H1 (cell line): ENCODE measurements around the gene GPR31. TPM values are rescaled to one million over a fixed set of nuclear protein-coding genes. Genes with fewer than 3 reads are reported as not detected.
"Not testable (repeated sequence)": the region's sequence is repeated elsewhere in the genome, so short reads cannot be mapped to it uniquely, and the experiment has no call there.

Experiments used
- CTCF ChIA-PET: fragments of 300-600 bp; sonication (Branson Sonifier 250); formaldehyde crosslinking; loops from one replicate; lab custom pipeline; 2021; ENCODE audit not compliant: partially characterized antibody; lab: Charles Lee
- POLR2A ChIA-PET: fragments of 300-600 bp; sonication (Branson Sonifier 250); formaldehyde crosslinking; loops from one replicate; lab custom pipeline; 2021; ENCODE audit warnings: inconsistent platforms; ENCODE audit not compliant: partially characterized antibody; lab: Charles Lee
- DNase-seq, 2 experiments: peaks; one replicate each; pipeline versions ENCODE4 v3.0.0 to v3.0.0-alpha.2; 2010 to 2022; ENCODE audit warnings: low spot score in 2 of 2, low read depth in 1 of 2, mixed read lengths in 1 of 2
- FAIRE-seq: peaks from 2 replicates; lab custom pipeline; 2011; peaks lifted over from hg19 to GRCh38; lab: Jason Lieb, UNC
- H2AFZ ChIP-seq: 2 replicates; pipeline ENCODE4 v1.8.1; 2012; ENCODE audit warnings: low read length, inconsistent platforms
- H2AK5ac ChIP-seq: 2 replicates; pipeline ENCODE4 v1.6.1; 2013; ENCODE audit warnings: low read depth, low read length
- H2BK120ac ChIP-seq: replicated peaks from 2 replicates; pipeline ENCODE3; 2013; ENCODE audit warnings: low read depth, low read length, inconsistent platforms
- H2BK12ac ChIP-seq: 2 replicates; pipeline ENCODE4 v1.6.1; 2013; ENCODE audit warnings: low read depth, low read length
- H2BK15ac ChIP-seq: 2 replicates; pipeline ENCODE4 v1.6.1; 2013; ENCODE audit warnings: low read length
- H2BK20ac ChIP-seq: 2 replicates; pipeline ENCODE4 v1.6.1; 2013; ENCODE audit warnings: low read length
- H2BK5ac ChIP-seq: 2 replicates; pipeline ENCODE4 v1.6.1; 2013; ENCODE audit warnings: low read depth, low read length
- H3K14ac ChIP-seq: 2 replicates; pipeline ENCODE4 v1.6.1; 2013; ENCODE audit warnings: inconsistent platforms; ENCODE audit not compliant: insufficient read length
- H3K18ac ChIP-seq: 2 replicates; pipeline ENCODE4 v1.6.1; 2013; ENCODE audit warnings: low read length; ENCODE audit errors: extremely low read depth
- H3K23ac ChIP-seq: 2 replicates; pipeline ENCODE4 v1.6.1; 2013; ENCODE audit warnings: inconsistent platforms; ENCODE audit not compliant: insufficient read length
- H3K23me2 ChIP-seq: 2 replicates; pipeline ENCODE4 v1.6.1; 2013; ENCODE audit warnings: low read depth, low read length
- H3K27ac ChIP-seq: 2 replicates; pipeline ENCODE4 v1.6.1; 2011; ENCODE audit warnings: low read depth, low read length, inconsistent platforms
- H3K27me3 ChIP-seq, 4 experiments: replicated peaks in 1 of 4; 1 replicate in 1 of 4; 2 replicates in 3 of 4; pipeline versions ENCODE4 v1.6.1 to v1.8.1; 2011 to 2013; ENCODE audit warnings: low read length in 3 of 4, mild to moderate bottlenecking in 3 of 4, inconsistent platforms in 2 of 4, mixed read lengths in 2 of 4, moderate library complexity in 1 of 4; ENCODE audit not compliant: control insufficient read depth in 3 of 4, insufficient read depth in 3 of 4; ENCODE audit errors: extremely low read depth in 1 of 4
- H3K36me3 ChIP-seq, 4 experiments: 2 replicates each; pipeline versions ENCODE4 v1.6.1 to v1.8.1; 2011 to 2013; ENCODE audit warnings: mild to moderate bottlenecking in 4 of 4, low read length in 3 of 4, moderate library complexity in 2 of 4, control low read depth in 1 of 4, inconsistent platforms in 1 of 4; ENCODE audit not compliant: insufficient read depth in 4 of 4, control insufficient read depth in 2 of 4
- H3K4ac ChIP-seq: replicated peaks from 2 replicates; pipeline ENCODE3; 2013; ENCODE audit warnings: low read length, low read depth, mixed read lengths, inconsistent platforms; ENCODE audit not compliant: insufficient read length
- H3K4me1 ChIP-seq, 4 experiments: replicated peaks in 1 of 4; 1 replicate in 1 of 4; 2 replicates in 3 of 4; pipeline versions ENCODE4 v1.6.1 to v1.8.1; 2011 to 2013; ENCODE audit warnings: low read length in 3 of 4, inconsistent platforms in 2 of 4, mixed read lengths in 1 of 4; ENCODE audit not compliant: insufficient read depth in 4 of 4, control insufficient read depth in 3 of 4
- H3K4me2 ChIP-seq, 2 experiments: 2 replicates each; pipeline versions ENCODE4 v1.6.1 to v1.8.1; 2011 to 2013; ENCODE audit warnings: low read depth in 2 of 2, low read length in 2 of 2, control low read depth in 1 of 2, inconsistent platforms in 1 of 2, mild to moderate bottlenecking in 1 of 2; ENCODE audit not compliant: insufficient read depth in 1 of 2
- H3K4me3 ChIP-seq, 4 experiments: fragments of 200-600, 300-600 bp in 1 of 4; sonication (generic), shearing (Covaris generic), sonication (Bioruptor Twin) in 1 of 4; 2 replicates each; pipeline versions ENCODE4 v1.5.1 to v1.8.1; 2011 to 2016; ENCODE audit warnings: low read length in 4 of 4, low read depth in 3 of 4, control low read depth in 2 of 4, inconsistent platforms in 2 of 4, mild to moderate bottlenecking in 2 of 4, mixed read lengths in 1 of 4, moderate library complexity in 1 of 4; ENCODE audit not compliant: insufficient read depth in 2 of 4; ENCODE audit errors: extremely low read depth in 1 of 4
- H3K56ac ChIP-seq: replicated peaks from 2 replicates; pipeline ENCODE3; 2013; ENCODE audit warnings: low read depth, mild to moderate bottlenecking, mixed read lengths, low read length, inconsistent platforms; ENCODE audit not compliant: insufficient read length
- H3K79me1 ChIP-seq: 2 replicates; pipeline ENCODE4 v1.6.1; 2013; ENCODE audit warnings: low read depth, low read length, control low read depth
- H3K79me2 ChIP-seq, 2 experiments: 2 replicates each; pipeline versions ENCODE4 v1.6.1 to v1.8.1; 2012 to 2013; ENCODE audit warnings: low read length in 2 of 2, mild to moderate bottlenecking in 2 of 2, inconsistent platforms in 1 of 2; ENCODE audit not compliant: insufficient read depth in 2 of 2, control insufficient read depth in 1 of 2
- H3K9ac ChIP-seq, 4 experiments: replicated peaks in 1 of 4; 1 replicate in 1 of 4; 2 replicates in 3 of 4; pipeline versions ENCODE4 v1.6.1 to v1.8.1; 2011 to 2013; ENCODE audit warnings: low read depth in 3 of 4, low read length in 3 of 4, control low read depth in 2 of 4, mild to moderate bottlenecking in 2 of 4, moderate library complexity in 2 of 4, inconsistent platforms in 1 of 4; ENCODE audit errors: extremely low read depth in 1 of 4
- H3K9me3 ChIP-seq, 2 experiments: 2 replicates each; pipeline versions ENCODE4 v1.6.1 to v1.8.1; 2012 to 2013; ENCODE audit warnings: mild to moderate bottlenecking in 2 of 2, moderate library complexity in 2 of 2, control low read depth in 1 of 2, inconsistent platforms in 1 of 2, low read depth in 1 of 2, low read length in 1 of 2, mixed read lengths in 1 of 2; ENCODE audit not compliant: insufficient read depth in 2 of 2
- H4K20me1 ChIP-seq, 2 experiments: replicated peaks in 1 of 2; 2 replicates each; pipeline versions ENCODE3 to v1.8.1; 2011 to 2013; ENCODE audit warnings: inconsistent platforms in 2 of 2, low read length in 2 of 2, mild to moderate bottlenecking in 1 of 2; ENCODE audit not compliant: insufficient read depth in 2 of 2, control insufficient read depth in 1 of 2
- H4K5ac ChIP-seq: 2 replicates; pipeline ENCODE4 v1.6.1; 2013; ENCODE audit warnings: low read length, low read depth, mixed read lengths, inconsistent platforms; ENCODE audit not compliant: insufficient read length
- H4K8ac ChIP-seq: 2 replicates; pipeline ENCODE4 v1.8.0; 2013; ENCODE audit warnings: mild to moderate bottlenecking, moderate library complexity, low read length, inconsistent platforms; ENCODE audit not compliant: insufficient read depth; ENCODE audit errors: extremely low read depth
- H4K91ac ChIP-seq: replicated peaks from 2 replicates; pipeline ENCODE3; 2013; ENCODE audit warnings: low read length, mixed read lengths, inconsistent platforms; ENCODE audit not compliant: insufficient read length
- WGBS, 2 experiments: shearing (Covaris generic) in 1 of 2; methylation state at CpG; one replicate each; pipeline versions ENCODE4 v1.1.6 to v1.1.7; 2013 to 2015; ENCODE audit warnings: low lambda C conversion rate in 2 of 2, mixed read lengths in 2 of 2, inconsistent platforms in 1 of 2, low coverage in 1 of 2, missing lambda C conversion rate in 1 of 2; ENCODE audit not compliant: insufficient replicate concordance in 2 of 2, insufficient coverage in 1 of 2, insufficient read length in 1 of 2; ENCODE audit errors: extremely low coverage in 1 of 2, missing lambda C conversion rate in 1 of 2; 5-methylcytosine and 5-hydroxymethylcytosine counted together
- polyA plus RNA-seq, 7 experiments: library from polyadenylated mRNA; depleted of rRNA in 3 of 7; stranded (reverse) in 5 of 7; unstranded in 2 of 7; fragments of >200 nt in 5 of 7; fragments of 200-250 nt in 2 of 7; gene quantifications; 1 replicate in 5 of 7; 2 replicates in 1 of 7; 4 replicates in 1 of 7; pipeline versions ENCODE4 v1.2.1 to v1.2.3, GENCODE V29; 2011 to 2013; ENCODE audit warnings: missing spikeins in 2 of 7, mixed read lengths in 2 of 7
- total RNA-seq: library from RNA; stranded (reverse); fragmentation: NEBNext Ultra II Directional; extraction: Animal tissue kit (Norgen Biotek cat#: 25700); gene quantifications from 2 replicates; pipeline ENCODE4 v1.2.1, GENCODE V29; 2021

The GPR31 gene
- total and polyA plus RNA-seq, 2 of the 8 experiments (the other 6 are each of a cell fraction or from before 2014, with no cell fraction given): not detected

DNA sequence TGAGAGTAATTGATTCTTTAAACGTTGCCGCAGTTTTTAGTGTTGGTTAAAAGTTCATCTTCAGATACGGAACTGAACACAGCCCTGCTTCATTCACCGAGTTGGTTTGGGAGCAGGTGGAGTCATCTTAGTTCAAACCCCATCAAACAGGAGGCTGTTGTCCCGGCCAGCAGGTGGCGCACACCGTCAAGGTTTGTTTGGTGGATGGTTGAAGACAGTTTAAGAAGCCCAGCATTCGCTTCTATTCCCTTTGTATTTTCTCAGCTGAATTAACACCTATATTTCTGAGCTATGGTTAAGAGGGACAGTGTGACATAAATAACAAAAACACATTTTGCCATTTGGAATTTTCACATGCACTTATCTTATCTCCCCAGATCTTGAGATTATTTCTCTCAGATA, 25.1 kb upstream of the GPR31 start:
- H3K4me1 ChIP-seq, H4K91ac ChIP-seq, H2BK20ac ChIP-seq, H3K23ac ChIP-seq, H3K23me2 ChIP-seq, H4K8ac ChIP-seq, H4K5ac ChIP-seq, H3K4me2 ChIP-seq, POLR2A ChIA-PET, H3K36me3 ChIP-seq, H3K56ac ChIP-seq, H3K79me1 ChIP-seq, H3K18ac ChIP-seq, H4K20me1 ChIP-seq, H3K27ac ChIP-seq, H3K79me2 ChIP-seq, H2BK5ac ChIP-seq, H3K9me3 ChIP-seq, H3K4ac ChIP-seq, H2AFZ ChIP-seq, H3K27me3 ChIP-seq, H3K14ac ChIP-seq, DNase-seq, H3K9ac ChIP-seq, H2AK5ac ChIP-seq, H2BK12ac ChIP-seq, H2BK120ac ChIP-seq, H2BK15ac ChIP-seq, H3K4me3 ChIP-seq, CTCF ChIA-PET: not testable (repeated sequence)
- peak; percentile 99 for FAIRE-seq
- 30% methylated on average over 4 of the region's 8 CpGs; no CpG with 5 or more reads in 1 of the 2 experiments for WGBS, 2 experiments

GRCh38 chr6:167181351-167181750, 23.6 kb upstream of the GPR31 start:
- H3K4me1 ChIP-seq, H3K27me3 ChIP-seq, H3K9me3 ChIP-seq, H2AFZ ChIP-seq, H3K4me3 ChIP-seq, H2AK5ac ChIP-seq, H3K56ac ChIP-seq, FAIRE-seq, H3K4ac ChIP-seq, H2BK15ac ChIP-seq, DNase-seq, H3K23ac ChIP-seq, H3K79me2 ChIP-seq, POLR2A ChIA-PET, H4K20me1 ChIP-seq, H3K79me1 ChIP-seq, H3K36me3 ChIP-seq, CTCF ChIA-PET, H3K14ac ChIP-seq, H4K5ac ChIP-seq, H3K4me2 ChIP-seq, H3K27ac ChIP-seq, H3K9ac ChIP-seq, H3K23me2 ChIP-seq, H3K18ac ChIP-seq, H4K91ac ChIP-seq, H2BK120ac ChIP-seq, H4K8ac ChIP-seq, H2BK5ac ChIP-seq, H2BK20ac ChIP-seq, H2BK12ac ChIP-seq: not testable (repeated sequence)
- 100% methylated on average over 1 of the region's 6 CpGs; no CpG with 5 or more reads in 1 of the 2 experiments for WGBS, 2 experiments
